ENCODE results near the gene SALL4. TPM values are rescaled to one million over a fixed set of nuclear protein-coding genes. Genes with fewer than 3 reads are reported as not detected.
A peak's percentile ranks its signal among the peaks of the same experiment; 100 is the strongest.

Gene SALL4
- total RNA-seq, 1 donor from 2014 or later: not detected

DNA sequence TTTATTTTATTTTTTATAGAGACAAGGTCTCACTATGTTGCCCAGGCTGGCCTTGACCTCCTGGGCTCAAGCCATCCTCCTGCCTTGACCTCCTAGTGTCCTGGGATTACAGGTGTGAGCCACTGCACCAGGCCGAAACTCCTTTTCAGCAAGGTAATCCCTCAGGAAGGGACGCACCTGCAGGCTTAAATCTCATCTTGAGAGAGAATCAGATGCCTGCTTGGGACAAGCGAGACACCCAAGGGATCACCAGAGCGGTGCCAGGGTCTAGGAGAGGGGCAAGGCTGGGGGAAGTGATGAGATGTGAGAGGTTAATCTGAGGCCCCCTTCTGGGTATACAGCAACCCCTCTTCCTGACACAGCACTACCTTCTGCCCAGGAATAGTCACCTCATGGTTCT lies 30.1 kb downstream of the SALL4 start:
- Mint-ChIP-seq H3K27me3 (peaks cover 25% of the 10 kb centered on the region), H3K36me3 (ENCODE audit: low read depth) (no peaks in the 10 kb centered on the region), H3K27ac (no peak overlapping the region), H3K9me3 (no peaks in the 10 kb centered on the region), H3K4me1 (peaks cover 10% of the 10 kb centered on the region), H3K4me3 (no peak overlapping the region)
- intact Hi-C loops (cut with micrococcal nuclease): no loop called here
- POLR2A ChIA-PET: no interaction called here
- DNase-seq: no peak
- ATAC-seq (ENCODE audit: low read depth): no peak
- CTCF ChIA-PET: no interaction called here
- TF ChIP-seq, protein P1, sequence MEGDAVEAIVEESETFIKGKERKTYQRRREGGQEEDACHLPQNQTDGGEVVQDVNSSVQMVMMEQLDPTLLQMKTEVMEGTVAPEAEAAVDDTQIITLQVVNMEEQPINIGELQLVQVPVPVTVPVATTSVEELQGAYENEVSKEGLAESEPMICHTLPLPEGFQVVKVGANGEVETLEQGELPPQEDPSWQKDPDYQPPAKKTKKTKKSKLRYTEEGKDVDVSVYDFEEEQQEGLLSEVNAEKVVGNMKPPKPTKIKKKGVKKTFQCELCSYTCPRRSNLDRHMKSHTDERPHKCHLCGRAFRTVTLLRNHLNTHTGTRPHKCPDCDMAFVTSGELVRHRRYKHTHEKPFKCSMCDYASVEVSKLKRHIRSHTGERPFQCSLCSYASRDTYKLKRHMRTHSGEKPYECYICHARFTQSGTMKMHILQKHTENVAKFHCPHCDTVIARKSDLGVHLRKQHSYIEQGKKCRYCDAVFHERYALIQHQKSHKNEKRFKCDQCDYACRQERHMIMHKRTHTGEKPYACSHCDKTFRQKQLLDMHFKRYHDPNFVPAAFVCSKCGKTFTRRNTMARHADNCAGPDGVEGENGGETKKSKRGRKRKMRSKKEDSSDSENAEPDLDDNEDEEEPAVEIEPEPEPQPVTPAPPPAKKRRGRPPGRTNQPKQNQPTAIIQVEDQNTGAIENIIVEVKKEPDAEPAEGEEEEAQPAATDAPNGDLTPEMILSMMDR (IDR thresholded peaks at IDR 0.05): no peak

DNA sequence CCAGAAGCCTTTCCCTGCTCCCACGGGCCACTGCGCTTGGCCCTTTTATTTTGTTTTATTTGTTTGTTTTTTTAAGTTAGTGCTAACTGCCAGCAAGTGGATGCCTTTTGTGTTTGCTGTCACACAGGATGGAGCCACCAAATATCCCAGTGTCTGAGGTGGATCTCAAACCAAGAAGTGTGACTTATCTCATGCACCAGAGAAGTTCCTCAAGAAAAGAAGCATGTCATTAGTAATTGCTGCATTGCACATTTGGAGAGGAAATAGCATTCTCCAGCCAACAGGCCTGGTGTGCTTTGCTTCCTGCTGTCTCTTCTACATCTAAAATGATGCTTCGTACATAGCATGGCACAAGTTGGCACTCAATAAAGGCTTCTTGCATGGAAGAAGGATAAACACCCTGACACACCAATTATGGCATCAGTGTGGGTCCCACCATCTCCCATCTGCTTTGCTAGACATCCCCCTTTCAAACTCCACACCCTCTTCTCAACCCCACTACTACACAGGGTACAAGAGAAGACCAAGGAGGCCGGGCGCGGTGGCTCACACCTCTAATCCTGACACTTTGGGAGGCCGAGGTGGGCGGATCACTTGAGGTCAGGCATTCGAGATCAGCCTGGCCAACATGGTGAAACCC lies 32.2 kb downstream of the SALL4 start:
- Mint-ChIP-seq H3K27ac (no peak overlapping the region), H3K27me3 (peaks cover 27% of the 10 kb centered on the region), H3K36me3 (ENCODE audit: low read depth) (no peaks in the 10 kb centered on the region), H3K4me1 (peaks cover 10% of the 10 kb centered on the region), H3K4me3 (no peak overlapping the region), H3K9me3 (no peaks in the 10 kb centered on the region)
- POLR2A ChIA-PET: no interaction called here
- DNase-seq (no peak), ATAC-seq (ENCODE audit: low read depth) (no peak)
- intact Hi-C loops (cut with micrococcal nuclease): no loop called here
- CTCF ChIA-PET: no interaction called here
- TF ChIP-seq, protein P1 (IDR thresholded peaks at IDR 0.05): no peak

DNA sequence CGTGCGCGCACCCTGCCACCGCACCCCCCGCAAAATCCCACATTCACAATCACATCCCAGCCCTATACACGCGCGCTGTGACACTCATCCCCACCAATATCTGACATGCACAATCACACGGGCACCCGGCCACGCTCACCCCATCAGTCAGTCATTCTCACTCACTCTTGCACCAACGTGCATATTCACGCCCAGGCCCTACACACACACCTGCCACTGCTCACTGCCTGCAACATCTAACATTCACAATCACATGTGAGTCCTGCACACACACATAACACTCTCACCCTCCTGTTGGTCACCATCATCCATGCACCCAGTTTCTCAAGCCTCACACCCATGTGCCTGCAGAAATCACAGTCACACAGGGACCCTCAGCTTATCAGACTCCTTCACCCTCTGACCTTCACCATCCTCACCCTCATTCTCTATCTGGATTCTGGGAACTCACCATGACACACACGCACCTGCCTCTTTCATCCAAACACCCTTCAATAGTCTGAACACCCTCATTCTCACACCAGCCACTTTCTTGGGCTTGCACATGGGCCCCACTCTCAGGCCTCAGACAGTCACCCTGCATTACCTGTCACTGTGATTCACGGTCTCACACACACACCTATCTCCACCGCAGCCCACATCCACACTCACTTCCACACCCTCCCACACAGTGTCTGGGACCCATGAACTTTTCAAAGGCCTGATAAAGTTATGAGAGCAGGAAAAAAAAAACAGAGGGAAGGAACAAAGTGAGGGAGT lies 33.4 kb downstream of the SALL4 start:
- DNase-seq (no peak), ATAC-seq (ENCODE audit: low read depth) (no peak)
- intact Hi-C loops (cut with micrococcal nuclease): no loop called here
- Mint-ChIP-seq H3K36me3 (ENCODE audit: low read depth) (no peaks in the 10 kb centered on the region), H3K4me3 (peak overlapping the region; percentile 67), H3K9me3 (no peaks in the 10 kb centered on the region), H3K27me3 (peaks cover 27% of the 10 kb centered on the region), H3K27ac (no peak overlapping the region), H3K4me1 (peaks cover 10% of the 10 kb centered on the region)
- TF ChIP-seq, protein P1 (IDR thresholded peaks at IDR 0.05): no peak
- POLR2A ChIA-PET: no interaction called here
- CTCF ChIA-PET: no interaction called here

DNA sequence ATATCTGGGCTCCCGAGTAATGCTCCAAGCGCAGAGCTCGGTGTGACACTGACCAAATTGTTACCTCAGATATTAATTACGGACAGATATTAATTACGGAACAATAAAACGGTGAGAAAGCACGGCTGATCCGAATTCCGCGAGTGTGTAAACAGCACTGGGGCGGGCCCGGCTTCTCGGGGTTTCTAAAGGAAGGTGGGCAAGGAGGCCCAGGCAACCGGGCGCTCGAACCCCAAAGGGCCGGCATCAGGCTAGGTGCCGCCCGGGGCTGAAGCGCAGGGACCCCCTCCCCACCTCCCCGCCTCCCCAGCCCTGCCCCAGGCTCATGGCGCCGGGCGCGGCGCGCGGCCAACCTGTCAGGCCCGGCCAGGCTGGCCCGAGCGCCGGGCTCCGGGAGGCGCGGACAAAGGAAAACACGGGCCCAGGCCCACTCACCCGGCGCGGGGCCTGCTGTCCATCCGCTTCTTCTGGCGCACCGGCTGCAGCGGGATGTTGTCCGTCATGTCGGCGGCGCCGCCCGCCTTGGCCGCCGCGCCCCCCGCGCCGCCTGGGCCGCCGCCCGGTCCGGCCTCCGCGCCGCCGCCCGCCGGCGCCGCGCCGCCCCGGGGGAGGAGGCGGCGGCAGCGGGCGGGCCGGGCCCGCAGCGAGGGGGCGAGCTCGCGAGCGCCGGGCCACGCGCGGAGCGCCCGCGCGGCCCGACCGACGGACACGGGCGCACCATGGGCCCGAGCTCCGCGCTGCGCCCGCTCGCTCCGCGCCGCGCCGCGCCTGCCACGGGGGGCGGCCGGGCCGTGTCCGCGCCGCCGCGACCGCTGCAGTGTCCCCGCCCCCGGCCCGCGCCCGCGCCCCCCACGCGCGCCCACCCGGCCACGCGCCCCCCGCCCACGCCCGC lies 34.2 kb downstream of the SALL4 start, which contains the start of gene ATP9A:
ATP9A (minus strand) TSS at position 524 of the 892 bp plus-strand sequence; CDS start at position 503, 21 bp downstream.
- H3K9me3 Mint-ChIP-seq: no peaks in the 10 kb centered on the region
- no peaks in the 10 kb centered on the region for H3K36me3 Mint-ChIP-seq (ENCODE audit: low read depth)
- peaks cover 10% of the 10 kb centered on the region for H3K4me1 Mint-ChIP-seq
- ChIA-PET POLR2A (no interaction called here), CTCF (no interaction called here)
- intact Hi-C loops (cut with micrococcal nuclease): no loop called here
- peak within 1 kb of the TSS; percentile 68 for H3K4me3 Mint-ChIP-seq
- DNase-seq: no peak
- TF ChIP-seq, protein P1 (IDR thresholded peaks at IDR 0.05): no peak
- ATAC-seq (ENCODE audit: low read depth): no peak
- H3K27ac Mint-ChIP-seq: no peak within 1 kb of the TSS
- H3K27me3 Mint-ChIP-seq: peaks cover 27% of the 10 kb centered on the region
